Activated CD4-positive, CD25-positive, alpha-beta regulatory T cell treated with anti-CD3 and anti-CD28 coated beads, Interleukin-2, amount 50 U/mL, for 72 hours (primary cell): ENCODE results near the gene TRPV6.
A peak's percentile ranks its signal among the peaks of the same experiment; 100 is the strongest.

Source experiments
- DNase-seq: peaks from one replicate; pipeline ENCODE4 v3.0.0; 2021

Gene TRPV6

DNA sequence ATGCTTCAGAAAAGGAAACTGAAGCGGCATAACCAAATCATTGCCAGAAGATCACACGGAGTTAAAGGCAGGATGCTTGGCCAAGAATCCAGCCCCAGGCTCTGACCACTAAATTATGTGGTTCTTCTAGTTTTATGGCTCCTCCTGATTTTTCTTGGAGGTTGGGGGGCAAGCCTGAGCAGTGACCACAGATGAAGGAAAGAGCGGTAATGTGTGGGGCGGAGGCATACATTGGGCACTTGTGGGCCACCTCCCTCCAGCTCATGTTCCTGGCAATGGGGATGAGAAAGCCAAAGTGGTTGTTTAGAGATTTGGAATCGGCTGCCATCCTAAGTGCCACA, 3.2 kb downstream of the TRPV6 start:
- DNase-seq = peak; percentile 2

DNA sequence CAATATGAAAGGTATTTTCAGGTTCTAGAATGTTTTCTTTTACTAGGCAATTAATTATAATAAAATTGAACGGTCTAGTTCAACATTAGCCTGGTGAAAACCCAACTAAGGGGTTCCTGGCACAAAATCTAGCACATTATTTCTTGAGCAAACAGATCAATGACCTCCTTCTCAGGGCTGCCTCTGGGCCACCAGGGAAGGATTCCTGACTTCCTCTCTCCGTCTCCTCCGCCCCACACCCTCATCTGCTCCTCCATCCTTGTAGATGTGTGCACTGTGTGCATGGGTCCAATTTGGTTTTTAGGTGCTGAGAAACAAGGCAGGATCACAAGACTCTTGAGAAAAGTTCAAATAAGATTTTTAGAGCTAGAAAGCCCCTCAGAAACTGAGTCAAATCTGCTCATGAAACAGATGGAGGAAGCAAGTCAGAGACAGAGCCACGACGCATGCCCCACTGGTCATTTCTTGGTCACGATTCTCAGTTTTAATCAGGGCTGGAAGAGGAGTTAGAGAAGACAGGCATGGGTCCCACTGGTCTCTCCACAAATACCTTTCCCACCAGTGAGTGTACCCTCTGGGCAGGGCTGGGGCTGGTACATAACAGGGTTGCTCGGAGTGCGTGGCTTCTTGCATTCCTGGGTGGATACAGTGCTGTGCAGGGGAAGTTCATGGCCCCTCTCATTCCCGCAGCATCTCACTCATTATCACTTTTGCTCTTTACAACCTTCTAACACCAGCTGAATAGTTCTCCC, 3.8 kb downstream of the TRPV6 start:
- no peak for DNase-seq

DNA sequence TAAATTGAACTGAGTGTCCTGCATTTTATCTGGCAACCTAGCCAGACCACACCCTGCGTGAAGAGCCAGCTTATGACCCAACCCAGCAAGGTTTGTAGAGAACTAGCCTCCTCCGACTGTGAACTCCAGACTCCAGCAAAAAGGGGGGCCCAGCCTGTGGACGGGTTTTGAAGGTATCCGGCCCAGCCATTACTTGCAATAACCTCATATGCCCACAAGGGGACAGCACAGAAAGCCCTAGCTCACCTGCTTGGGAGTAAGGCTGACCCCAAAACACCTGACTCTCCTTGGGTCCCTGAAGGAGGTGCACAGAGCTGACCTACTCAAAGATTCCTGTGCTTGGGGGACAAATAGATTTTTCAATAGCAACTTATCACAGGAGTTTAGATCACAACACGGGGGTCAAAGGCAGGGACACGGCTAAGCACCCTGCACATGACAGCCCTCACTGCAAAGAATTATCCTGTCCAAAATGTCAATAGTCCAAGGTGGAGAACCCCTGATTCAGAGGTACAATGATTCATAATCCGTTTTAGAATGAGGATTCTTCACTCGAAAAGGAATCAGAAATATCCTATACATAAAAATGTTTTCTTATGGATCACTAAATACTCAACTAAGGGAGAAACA, 4.6 kb downstream of the TRPV6 start:
- peak; percentile 45 for DNase-seq

DNA sequence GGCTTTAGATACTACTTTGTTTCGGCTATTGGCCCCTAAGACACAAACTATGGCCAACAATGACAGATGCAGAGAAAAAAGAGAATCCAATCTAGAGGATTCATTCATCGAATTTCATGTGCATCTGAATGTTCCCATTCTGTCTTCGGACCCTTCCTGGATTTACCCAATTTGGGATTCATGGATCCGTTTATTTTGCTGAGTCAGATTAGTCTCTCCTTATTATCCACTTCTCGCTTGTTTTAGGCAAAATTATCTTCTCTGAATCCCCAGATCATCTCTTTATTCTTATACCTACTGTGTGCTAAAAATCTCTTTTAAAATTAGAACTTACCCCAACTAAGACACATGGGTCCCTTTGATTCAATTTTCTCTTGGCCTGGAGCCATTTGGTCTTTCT, 6.5 kb downstream of the TRPV6 start:
- no peak for DNase-seq

DNA sequence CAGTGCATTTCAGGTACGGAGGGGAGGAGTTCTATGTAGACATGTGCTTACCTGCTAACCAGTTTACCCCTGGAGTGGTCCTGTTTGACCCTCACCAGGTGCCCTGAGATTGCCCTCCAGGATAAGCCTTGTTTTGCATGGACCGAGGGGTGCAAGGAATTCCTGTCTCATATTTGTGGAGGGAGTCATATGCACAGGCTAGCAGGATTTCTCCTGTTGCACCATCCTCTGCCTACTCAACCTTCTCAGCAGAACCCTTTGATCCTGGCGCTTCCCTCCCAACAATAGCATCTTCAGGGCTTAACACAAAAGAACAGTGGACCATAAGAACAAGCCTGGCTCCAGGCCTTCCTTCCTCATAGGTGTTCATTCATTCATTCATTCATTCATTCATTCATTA, 7.2 kb downstream of the TRPV6 start:
- no peak for DNase-seq

GRCh38 chr7:142876991-142877910, 8.3 kb downstream of the TRPV6 start:
- no peak for DNase-seq

GRCh38 chr7:142876236-142876960, 9.1 kb downstream of the TRPV6 start:
- DNase-seq = no peak

DNA sequence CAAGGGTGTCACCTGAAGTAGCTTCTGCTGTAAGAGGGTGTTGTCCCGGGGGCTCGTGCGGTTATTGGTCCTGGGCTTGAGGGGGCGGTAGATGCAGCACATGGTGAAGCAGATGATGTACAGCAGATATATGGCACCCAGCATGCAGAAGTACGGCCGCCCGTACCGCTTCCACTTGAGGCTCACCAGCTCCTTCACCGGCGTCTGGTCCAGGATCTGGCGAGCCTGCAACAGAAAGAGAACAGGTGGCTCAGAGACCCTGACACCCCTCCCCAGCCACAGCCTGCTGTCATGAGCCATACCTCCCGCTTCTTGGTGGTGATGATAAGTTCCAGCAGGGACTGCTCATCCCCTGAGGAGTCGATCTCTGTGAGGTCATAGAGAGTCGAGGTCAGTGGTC, 10.1 kb downstream of the TRPV6 start:
- DNase-seq = no peak

- no peak for DNase-seq
These were observed 10.7 kb downstream of the TRPV6 start for GRCh38 chr7:142874837-142875236.

GRCh38 chr7:142874409-142874808, 11.1 kb downstream of the TRPV6 start:
- no peak for DNase-seq

GRCh38 chr7:142873871-142874270, 11.7 kb downstream of the TRPV6 start:
- no peak for DNase-seq

DNA sequence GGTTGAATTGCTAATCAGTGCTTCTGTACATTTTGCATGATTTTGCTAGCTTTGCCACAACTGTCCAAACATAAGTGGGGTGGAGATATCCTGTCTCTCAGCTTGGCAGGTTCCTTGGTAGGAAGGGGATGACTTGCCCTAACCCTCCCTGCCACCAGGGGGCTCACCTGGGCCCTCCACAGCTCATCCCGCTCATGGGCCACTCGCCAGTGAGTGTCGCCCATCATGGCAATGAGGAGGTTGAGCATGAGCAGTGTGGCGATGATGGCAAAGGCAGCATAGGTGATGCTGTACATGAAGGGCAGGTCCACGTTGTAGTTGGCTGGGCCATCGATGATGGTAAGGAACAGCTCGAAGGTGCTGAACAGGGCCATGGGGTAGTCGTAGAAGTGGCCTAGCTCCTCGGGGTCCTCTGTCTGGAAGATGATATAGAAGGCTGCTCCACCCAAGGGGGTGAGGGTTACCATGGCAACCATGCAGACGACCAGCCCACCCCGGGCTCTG, 12.2 kb downstream of the TRPV6 start:
- peak; percentile 36 for DNase-seq

GRCh38 chr7:142872106-142872675, 13.4 kb downstream of the TRPV6 start:
- DNase-seq = no peak

- DNase-seq = no peak
These were observed 14.1 kb downstream of the TRPV6 start for GRCh38 chr7:142871260-142872105.

DNA sequence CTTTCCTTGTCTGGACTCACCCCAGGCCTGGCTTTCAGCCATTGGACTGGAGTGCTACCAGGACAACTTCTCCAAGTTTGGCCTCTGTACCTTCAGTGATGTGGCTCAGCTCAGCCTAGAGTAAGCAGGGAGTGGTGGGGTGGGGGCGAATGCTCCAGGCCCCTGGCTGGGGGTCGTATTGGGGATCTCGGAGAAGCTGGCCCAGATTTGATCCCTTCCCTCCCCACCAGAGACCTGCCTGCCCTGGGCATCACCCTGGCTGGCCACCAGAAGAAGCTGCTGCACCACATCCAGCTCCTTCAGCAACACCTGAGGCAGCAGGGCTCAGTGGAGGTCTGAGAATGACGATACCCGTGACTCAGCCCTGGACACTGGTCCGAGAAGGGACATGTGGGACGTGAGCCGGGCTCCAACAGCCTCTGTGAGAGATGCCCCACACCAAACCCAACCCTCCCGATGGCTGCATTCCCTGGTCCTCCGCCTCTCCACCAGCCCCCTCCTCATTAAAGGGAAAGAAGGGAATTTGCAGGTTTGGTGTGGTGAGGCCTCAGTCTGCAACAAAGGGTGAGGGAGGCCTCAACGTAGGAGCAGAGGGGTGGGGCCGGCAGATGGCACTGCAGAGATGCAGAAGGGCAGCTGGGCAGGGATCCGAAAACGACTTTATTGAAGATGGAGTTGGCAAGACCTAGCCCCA, 14.8 kb downstream of the TRPV6 start:
- no peak for DNase-seq

- DNase-seq = no peak
These were observed 15.4 kb downstream of the TRPV6 start for GRCh38 chr7:142870147-142870559.

DNA sequence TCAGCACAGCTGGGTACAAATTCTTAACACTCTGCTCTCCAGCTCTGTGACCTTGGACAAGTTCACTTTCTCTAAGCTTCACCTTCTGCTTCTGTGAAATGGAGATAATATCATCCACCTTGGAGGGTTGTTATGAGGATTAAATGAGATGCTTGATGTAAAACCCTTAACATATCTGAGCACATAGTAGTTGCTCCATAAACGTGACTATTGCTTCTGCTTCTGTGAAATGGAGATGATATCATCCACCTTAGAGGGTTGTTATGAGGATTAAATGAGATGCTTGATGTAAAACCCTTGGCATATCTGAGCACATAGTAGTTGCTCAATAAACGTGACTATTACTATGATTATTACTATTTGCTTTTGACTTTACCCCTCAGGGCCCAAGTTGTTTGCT, 16.1 kb downstream of the TRPV6 start:
- DNase-seq = no peak

GRCh38 chr7:142868986-142869415, 16.5 kb downstream of the TRPV6 start:
- no peak for DNase-seq

DNA sequence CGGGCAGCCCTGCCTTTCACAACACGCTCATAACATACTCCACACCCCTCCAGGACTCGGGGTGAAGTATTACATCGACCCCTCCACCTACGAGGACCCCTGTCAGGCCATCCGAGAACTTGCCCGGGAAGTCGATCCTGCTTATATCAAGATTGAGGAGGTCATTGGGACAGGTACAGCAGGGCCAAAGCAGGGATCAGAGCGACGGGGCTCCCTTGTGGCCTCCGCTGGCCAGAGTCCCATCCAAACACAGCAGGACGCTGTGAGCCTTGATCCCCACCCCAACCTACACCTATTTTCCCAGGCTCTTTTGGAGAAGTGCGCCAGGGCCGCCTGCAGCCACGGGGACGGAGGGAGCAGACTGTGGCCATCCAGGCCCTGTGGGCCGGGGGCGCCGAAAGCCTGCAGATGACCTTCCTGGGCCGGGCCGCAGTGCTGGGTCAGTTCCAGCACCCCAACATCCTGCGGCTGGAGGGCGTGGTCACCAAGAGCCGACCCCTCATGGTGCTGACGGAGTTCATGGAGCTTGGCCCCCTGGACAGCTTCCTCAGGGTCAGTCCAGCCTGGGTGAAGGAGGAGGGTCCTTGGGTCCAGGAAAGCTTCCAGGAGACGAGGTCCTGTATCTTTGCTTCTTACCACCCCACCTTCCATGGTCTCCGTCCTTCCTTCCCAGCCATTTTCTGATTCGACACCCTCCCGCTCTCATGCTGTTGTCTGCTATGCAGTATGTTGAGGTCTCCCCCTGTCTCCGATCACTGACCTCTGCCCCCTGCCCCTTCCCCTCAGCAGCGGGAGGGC, 17.2 kb downstream of the TRPV6 start:
- DNase-seq = no peak
